SK-N-MC (cell line): ENCODE measurements around the gene NUMB.
"Not testable (repeated sequence)": the region's sequence is repeated elsewhere in the genome, so short reads cannot be mapped to it uniquely, and the experiment has no call there.

Experiments
- DNase-seq: peaks from one replicate; pipeline ENCODE4 v3.0.0-alpha.2; 2011; ENCODE audit warnings: low read depth, low spot score
- H3K27ac ChIP-seq: fragments of 200-600 bp; sonication (generic); 2 replicates; pipeline ENCODE4 v1.5.1; 2016; ENCODE audit warnings: mixed run types
- H3K36me3 ChIP-seq: fragments of 200-600 bp; sonication (generic); 2 replicates; pipeline ENCODE4 v1.6.1; 2017; ENCODE audit warnings: antibody characterized with exemption, low read length, mixed read lengths; ENCODE audit not compliant: insufficient read depth
- H3K4me3 ChIP-seq: fragments of 200-600 bp; sonication (generic); 2 replicates; pipeline ENCODE4 v1.5.1; 2016
- H3K9ac ChIP-seq: fragments of 200-600 bp; sonication (generic); 2 replicates; pipeline ENCODE4 v1.8.0; 2017; ENCODE audit warnings: mixed run types, mixed read lengths; ENCODE audit not compliant: insufficient read length
- H3K9me3 ChIP-seq: fragments of 200-600 bp; sonication (generic); 2 replicates; pipeline ENCODE4 v1.6.1; 2017; ENCODE audit warnings: low read depth, mild to moderate bottlenecking, antibody characterized with exemption, low read length, moderate library complexity, mixed read lengths
- EZH2 ChIP-seq: fragments of 200-600 bp; sonication (generic); IDR thresholded peaks from one replicate; pipeline ENCODE4 v1.6.1; 2017; ENCODE audit warnings: antibody characterized with exemption
- FOXP2 ChIP-seq: optimal IDR thresholded peaks from 2 replicates; pipeline ENCODE3; 2011; ENCODE audit warnings: mild to moderate bottlenecking, moderate library complexity; ENCODE audit not compliant: insufficient read depth; ENCODE audit errors: extremely low read length, control extremely low read depth
- POLR2AphosphoS5 ChIP-seq: IDR thresholded peaks from 2 replicates; pipeline ENCODE4 v1.6.1; 2012; ENCODE audit warnings: mild to moderate bottlenecking, low read depth, low read length, borderline replicate concordance

NUMB gene

DNA sequence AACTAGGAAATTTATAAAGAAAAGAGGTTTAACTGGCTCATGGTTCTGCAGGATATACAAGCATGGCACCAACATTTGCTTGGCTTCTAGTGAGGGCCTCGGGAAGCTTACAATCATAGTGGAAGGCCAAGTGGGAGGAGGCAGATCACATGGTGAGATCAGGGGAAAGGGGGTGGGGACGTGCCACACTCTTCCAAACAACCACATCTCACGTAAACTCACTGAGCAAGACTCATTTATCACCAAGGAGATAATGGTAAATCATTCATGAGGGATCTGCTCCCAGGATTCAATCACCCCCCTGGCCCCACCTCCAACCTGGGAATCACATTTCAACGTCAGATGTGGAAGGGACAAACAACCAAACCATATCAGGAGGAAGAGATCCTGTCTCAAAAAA, 35.8 kb downstream of the NUMB start:
- TF ChIP-seq POLR2AphosphoS5, result no peak

DNA sequence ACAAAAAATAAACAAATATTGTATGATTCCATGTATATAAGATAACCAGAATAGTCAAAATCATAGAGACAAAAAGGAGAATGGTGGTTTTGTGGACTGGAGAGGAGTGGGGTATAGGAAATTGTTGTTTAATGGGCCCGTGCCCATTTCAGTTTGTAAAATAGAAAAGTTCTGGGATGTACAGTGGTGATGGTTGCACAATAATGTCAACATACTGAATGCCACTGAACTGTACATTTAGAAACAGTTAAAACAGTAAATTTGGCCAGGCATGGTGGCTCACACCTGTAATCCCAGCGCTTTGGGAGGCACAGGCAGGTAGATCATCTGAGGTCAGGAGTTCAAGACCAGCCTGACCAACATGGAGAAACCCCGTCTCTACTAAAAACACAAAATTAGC, 40.1 kb downstream of the NUMB start:
- H3K4me3 ChIP-seq, result no peak overlapping the region
- H3K27ac ChIP-seq, result no peak overlapping the region
- H3K9me3 ChIP-seq, result no peaks in the 10 kb centered on the region
- H3K9ac ChIP-seq, result no peak overlapping the region
- peaks cover 9% of the 10 kb centered on the region; the same call in 1 of the 2 replicates for H3K36me3 ChIP-seq
- no peak for TF ChIP-seq POLR2AphosphoS5
- TF ChIP-seq EZH2, result no peak
- TF ChIP-seq FOXP2, result no peak
- no peak for DNase-seq

More for the DNA sequence above, 35.8 kb downstream of the NUMB start:
- H3K9ac ChIP-seq, result no peak overlapping the region
- no peak overlapping the region for H3K27ac ChIP-seq
- no peak overlapping the region for H3K4me3 ChIP-seq
- DNase-seq, result no peak
- peaks cover 9% of the 10 kb centered on the region; the same call in 1 of the 2 replicates for H3K36me3 ChIP-seq
- H3K9me3 ChIP-seq, result no peaks in the 10 kb centered on the region

DNA sequence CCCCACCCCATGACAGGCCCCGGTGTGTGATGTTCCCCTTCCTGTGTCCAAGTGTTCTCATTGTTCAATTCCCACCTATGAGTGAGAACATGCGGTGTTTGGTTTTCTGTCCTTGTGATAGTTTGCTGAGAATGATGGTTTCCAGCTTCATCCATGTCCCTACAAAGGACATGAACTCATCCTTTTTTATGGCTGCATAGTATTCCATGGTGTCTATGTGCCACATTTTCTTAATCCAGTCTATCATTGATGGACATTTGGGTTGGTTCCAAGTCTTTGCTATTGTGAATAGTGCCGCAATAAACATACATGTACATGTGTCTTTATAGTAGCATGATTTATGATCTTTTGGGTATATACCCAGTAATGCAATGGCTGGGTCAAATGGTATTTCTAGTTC, 52.1 kb downstream of the NUMB start:
- not testable (repeated sequence) for H3K36me3 ChIP-seq, DNase-seq, H3K9me3 ChIP-seq, H3K27ac ChIP-seq, H3K4me3 ChIP-seq, H3K9ac ChIP-seq

DNA sequence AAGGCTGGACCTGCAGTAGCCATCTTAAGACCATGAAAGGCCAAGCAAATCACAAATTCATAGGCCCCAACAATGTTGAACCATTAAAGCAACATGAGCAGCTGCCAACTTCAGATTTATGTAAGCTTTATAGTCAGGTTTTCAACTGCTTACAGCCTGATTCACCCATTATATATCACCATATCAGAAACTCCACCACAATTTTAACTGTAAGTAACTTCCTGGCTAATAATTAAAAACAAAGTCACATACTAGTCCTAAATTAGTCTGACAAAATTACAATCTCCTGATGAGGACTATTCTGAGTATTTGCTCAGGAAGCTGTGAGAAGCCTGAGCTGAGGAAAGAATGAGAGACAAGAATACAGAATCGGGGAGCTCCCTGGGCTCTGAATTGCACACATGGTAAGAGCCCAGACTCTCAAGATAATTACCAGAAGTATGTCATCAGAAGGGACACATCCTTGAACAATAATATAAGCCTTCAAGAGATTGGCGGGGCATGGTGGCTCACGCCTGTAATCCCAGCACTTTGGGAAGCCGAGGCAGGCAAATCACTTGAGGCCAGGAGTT, 55.1 kb downstream of the NUMB start:
- H3K9ac ChIP-seq, result no peak overlapping the region
- DNase-seq, result no peak
- H3K27ac ChIP-seq, result no peak overlapping the region
- no peak for TF ChIP-seq POLR2AphosphoS5
- TF ChIP-seq EZH2, result no peak
- TF ChIP-seq FOXP2, result no peak
- H3K4me3 ChIP-seq, result no peak overlapping the region
- peaks cover 3% of the 10 kb centered on the region; the same call in 1 of the 2 replicates for H3K36me3 ChIP-seq
- no peaks in the 10 kb centered on the region for H3K9me3 ChIP-seq

DNA sequence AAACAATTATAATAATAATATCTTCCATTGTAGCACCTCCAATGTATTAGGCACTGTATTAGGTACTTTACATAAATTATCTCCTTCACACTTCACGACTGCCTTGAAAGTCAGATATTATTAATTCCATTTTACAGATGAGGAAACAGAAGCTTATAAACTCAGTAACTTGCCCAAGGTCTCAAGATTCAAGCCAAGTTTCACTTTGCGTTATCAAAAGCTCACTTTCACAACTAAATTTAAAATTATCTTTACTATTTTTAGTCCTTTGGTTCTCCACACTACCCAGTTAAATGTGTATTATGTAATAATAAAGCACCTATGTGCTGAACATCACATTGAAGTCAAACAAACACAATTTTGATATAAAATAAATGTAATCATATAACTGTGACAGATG, 55.8 kb downstream of the NUMB start:
- TF ChIP-seq FOXP2 (no peak), POLR2AphosphoS5 (no peak), EZH2 (no peak)
- Histone ChIP-seq H3K4me3 (no peak overlapping the region), H3K36me3 (peaks cover 3% of the 10 kb centered on the region; the same call in 1 of the 2 replicates), H3K9me3 (no peaks in the 10 kb centered on the region), H3K9ac (no peak overlapping the region), H3K27ac (no peak overlapping the region)
- no peak for DNase-seq

DNA sequence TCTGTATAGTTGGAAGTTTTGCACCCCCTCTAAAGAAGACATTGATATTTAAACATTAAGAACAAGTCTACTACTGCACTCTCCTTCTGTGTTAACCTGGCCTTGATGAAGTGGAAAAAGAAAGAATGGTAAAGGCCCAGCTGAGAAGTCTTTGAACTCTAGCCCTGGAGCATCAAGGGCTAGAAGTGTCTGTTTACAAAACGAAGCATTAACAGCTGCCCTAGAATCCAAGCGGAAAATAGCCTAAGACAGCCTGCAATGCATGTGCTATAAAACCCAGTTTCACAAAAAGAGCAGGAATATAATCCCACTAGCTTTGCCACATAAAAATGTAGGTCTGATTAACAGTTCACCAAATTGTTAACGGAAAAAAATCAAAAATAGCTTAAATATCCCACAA, 60.5 kb downstream of the NUMB start:
- Histone ChIP-seq H3K4me3 (no peak overlapping the region), H3K36me3 (no peaks in the 10 kb centered on the region), H3K9ac (no peak overlapping the region), H3K27ac (no peak overlapping the region), H3K9me3 (no peaks in the 10 kb centered on the region)
- TF ChIP-seq EZH2 (no peak), FOXP2 (no peak), POLR2AphosphoS5 (no peak)
- DNase-seq, result no peak

DNA sequence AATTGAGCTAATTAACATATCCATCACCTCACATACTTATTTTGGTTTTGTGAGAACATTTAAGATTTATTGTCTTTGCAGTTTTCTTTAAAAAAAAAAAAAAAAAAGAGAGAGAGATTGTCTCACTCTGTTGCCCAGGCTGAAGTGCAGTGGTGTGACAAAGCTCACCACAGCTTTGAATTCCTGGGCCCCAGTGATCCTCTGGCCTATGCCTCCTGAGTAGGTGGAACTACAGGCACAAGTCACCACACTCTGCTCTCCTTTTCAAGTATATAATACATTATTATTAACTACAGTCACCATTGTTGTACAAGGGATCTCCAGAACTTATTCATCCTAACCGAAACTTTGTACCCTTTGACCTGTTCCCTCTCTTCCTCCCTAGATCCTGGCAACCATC, 64.0 kb downstream of the NUMB start:
- Histone ChIP-seq H3K27ac (no peak overlapping the region), H3K9ac (no peak overlapping the region), H3K9me3 (no peaks in the 10 kb centered on the region), H3K4me3 (no peak overlapping the region), H3K36me3 (no peaks in the 10 kb centered on the region)
- TF ChIP-seq POLR2AphosphoS5 (no peak), FOXP2 (no peak), EZH2 (no peak)
- no peak for DNase-seq

DNA sequence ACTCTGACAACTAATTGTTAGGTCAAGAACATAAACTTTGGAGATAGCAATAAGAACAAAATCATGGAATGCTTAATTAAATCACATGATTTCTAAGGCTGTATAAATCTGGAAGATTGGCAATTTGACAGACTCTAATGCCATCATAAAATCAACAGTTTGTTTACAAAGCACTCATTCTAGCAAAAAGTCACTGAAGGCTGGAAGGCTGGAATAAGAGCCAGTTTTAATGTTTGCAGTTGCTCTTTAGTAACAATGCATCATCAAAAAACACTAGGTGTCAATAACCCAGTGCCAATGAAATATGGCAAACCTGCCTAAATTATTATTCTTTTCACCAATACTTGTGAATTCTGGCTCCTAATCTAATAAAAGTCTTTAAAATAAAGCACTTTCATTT, 65.0 kb downstream of the NUMB start:
- H3K9ac ChIP-seq, result no peak overlapping the region
- DNase-seq, result no peak

More for the DNA sequence above, 65.0 kb downstream of the NUMB start:
- Histone ChIP-seq H3K36me3 (no peaks in the 10 kb centered on the region), H3K9me3 (no peaks in the 10 kb centered on the region), H3K4me3 (no peak overlapping the region), H3K27ac (no peak overlapping the region)
- no peak for TF ChIP-seq POLR2AphosphoS5
- TF ChIP-seq EZH2, result no peak
- TF ChIP-seq FOXP2, result no peak
